Putamen (tissue), 1 donor: ENCODE results near the gene DENND6A.
"Not testable (repeated sequence)": the region's sequence is repeated elsewhere in the genome, so short reads cannot be mapped to it uniquely, and the experiment has no call there.

ENCODE experiments used
- DNase-seq: peaks from one replicate; pipeline ENCODE4 v3.0.0-alpha.2; 2016; ENCODE audit warnings: low spot score

The DENND6A gene

DNA sequence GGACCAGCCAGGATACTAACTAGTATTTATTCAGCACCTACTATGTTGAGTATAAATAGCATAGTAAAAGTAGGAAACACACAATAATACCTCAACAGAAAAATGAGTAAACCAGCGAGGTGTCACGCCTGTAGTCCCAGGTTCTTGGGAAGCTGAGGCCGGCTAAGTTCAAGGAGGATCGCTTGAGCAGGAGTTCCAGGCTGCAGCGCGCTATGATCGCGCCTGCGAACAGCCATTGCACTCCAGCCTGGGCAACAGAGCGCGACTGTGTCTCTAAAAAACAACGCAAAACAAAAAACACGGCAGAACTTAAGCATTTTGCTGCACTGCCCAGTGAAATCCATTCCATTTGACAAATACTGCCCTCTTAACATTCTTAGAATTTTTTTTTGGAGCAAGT is 1.3 kb upstream of the DENND6A start:
- DNase-seq: no peak

DNA sequence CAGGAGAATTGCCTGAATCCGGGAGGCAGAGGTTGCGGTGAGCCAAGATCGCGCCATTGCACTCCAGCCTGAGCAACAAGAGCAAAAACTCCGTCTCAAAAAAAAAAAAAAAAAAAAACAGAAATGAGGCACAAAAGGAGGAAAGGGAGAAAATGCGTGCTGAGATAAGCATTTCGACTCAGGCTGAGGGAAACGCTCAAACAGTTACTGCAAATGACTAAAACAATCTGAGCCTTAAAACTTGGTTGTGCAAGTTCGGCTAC is 813 bp downstream of the DENND6A start:
- DNase-seq: not testable (repeated sequence)

DNA sequence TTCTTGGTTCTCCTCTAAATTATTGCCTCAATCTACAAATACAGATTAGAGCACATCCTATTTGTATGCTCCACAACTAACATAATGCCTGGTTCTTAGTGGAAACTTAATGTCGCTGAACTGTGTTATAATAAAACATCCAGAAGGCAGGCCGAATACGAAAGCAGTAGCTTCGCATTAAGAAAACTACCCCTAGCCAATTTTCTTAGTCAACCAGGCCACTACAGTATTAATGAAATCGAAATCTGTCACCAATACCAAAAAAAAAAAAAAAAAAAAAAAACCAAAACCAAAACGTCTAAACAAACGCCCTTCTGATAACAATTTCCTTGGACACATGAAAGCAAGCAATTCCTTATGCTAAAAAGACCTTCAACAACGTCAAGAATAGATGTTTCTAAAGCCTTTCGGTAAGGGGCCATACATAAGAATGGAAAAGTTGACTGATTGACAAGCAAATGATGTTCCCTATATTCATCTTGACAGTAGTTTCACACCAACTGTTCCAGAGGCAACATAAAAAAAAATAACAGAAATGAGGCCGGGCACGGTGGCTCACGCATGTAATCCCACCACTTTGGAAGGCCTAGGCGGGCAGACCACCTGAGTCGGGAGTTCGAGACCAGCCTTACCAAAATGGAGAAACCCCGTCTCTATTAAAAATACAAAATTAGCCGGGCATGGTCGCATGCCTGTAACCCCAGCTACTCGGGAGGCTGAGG is 1.3 kb downstream of the DENND6A start:
- no peak for DNase-seq

DNA sequence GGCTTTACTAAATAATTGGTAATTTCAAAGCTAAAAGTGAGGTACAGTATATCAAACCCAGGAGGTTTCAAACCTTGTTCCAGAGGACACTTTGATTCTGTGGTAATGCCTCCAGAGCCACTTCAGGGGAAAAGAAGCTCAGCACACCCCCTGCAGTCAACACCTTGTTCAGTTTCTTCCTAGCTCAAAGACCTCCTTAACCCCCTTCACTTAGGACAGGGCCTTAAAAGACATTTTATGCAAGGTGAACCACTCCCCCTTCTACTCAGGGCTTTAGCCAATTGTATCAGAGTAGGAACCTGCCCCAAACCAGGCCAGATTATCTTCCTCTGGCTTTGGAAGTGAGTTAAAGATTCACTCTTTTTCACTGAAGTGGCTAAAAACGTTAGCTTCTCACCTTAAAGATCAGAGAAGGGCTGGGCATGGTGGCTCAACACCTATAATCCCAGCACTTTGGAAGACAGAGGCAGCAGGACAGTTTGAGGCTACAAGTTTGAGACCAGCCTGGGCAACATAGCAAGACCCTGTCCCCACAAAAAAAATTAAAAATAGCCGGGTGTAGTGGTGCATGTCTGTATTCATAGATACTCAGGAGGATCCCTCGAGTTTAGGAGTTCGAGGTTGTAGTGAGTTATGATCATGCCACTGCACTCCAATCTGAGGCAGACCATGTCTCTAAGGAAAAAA is 3.4 kb downstream of the DENND6A start:
- DNase-seq: no peak

GRCh38 chr3:57688291-57688690 is 4.6 kb downstream of the DENND6A start:
- DNase-seq: no peak

- no peak for DNase-seq
These were observed 9.6 kb downstream of the DENND6A start for GRCh38 chr3:57683286-57683685.

- DNase-seq: no peak
These were observed 10.6 kb downstream of the DENND6A start for GRCh38 chr3:57682284-57682683.

DNA sequence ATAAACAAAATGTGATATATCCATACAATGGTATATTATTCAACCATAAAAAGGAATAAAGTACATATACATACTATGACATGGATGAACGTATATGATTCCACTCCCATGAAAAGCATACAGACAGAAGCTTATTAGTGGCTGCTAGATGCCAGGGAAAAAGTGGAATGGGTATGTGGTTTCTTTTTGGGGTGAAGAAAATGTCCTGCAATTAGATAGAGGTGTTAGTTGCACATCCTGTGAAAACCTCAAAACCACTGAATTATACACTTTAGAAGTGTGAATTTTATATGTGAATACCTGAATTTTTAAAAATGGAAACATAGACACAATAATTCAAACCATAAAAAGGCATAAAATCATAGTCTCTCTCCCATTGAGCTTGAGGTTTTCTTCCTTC is 11.2 kb downstream of the DENND6A start:
- DNase-seq: no peak

DNA sequence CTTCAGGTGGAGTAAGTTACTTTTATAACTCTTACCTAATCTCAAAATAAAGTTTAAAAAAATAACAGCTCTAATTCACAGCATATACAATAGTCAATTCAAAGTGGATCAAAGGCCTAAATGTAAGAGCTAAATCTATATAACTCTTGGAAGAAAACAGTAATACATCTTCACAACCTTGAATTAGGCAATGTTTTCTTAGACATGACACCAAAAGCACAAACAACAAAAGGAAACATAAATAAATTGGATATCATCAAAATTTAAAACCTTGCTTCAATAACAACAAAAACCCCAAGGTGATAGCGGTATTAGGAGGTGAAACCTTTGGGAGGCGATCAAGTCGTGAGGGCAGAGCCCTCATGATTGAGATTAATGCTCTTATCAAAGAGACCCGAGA is 12.8 kb downstream of the DENND6A start:
- DNase-seq: no peak

DNA sequence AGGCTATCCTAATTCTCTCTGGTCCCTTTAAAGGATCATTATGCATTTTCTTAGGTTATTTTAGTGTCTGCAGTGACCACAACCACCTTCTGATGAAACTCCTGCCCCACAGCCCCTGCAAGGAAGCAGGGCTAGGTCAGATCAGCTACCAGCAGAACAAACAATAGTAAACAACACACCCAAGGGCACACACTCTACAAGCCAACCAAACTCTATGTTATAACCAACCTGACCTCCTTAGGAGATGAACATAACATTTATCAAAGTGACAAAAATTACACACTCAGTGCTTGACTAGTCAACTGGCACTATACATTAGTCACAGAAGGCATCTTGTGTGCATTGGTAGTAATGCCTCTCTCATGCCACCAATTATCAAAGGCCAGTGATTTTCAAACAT is 17.3 kb downstream of the DENND6A start:
- DNase-seq: no peak

DNA sequence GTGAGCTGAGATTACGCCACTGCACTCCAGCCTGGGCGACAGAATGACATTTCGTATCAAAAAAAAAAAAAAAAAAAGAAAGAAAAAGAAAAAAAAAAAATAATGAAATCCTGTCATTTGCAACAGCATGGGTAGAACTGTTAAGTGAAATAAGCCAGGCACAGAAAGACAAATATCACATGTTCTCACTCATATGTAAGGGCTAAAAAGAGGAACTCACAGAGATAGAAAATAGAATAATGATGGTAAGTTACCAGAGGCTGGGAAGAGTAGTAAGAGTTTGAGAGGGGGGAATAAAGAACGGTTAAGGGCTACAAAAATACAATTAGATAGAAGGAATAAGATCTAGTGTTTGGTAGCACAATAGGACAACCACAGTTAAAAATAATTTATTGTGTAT is 19.7 kb downstream of the DENND6A start:
- DNase-seq: no peak

- no peak for DNase-seq
These were observed 22.3 kb downstream of the DENND6A start for GRCh38 chr3:57670543-57670942.

DNA sequence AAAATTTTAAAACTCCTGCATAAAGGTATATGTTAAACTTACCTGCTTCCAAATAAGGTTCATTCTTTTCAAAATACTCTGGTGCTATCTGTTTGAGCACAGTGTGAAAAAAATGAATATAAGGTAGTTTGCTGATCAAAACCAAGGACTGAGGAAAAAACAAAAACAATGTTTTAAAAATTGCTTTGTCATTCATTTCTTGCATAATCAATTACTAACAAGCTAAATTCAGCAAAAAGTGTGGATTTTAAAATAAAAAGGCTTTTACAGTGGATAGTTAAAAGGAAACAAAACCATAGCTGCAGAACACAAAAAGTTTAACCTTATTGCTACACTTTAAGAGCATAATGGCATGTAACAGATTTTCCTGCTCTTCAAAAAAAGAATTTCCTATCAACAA is 31.5 kb downstream of the DENND6A start:
- no peak for DNase-seq

GRCh38 chr3:57659806-57660439 is 33.0 kb downstream of the DENND6A start:
- DNase-seq: no peak

- DNase-seq: no peak
These were observed 33.7 kb downstream of the DENND6A start for GRCh38 chr3:57659004-57659673.

- DNase-seq: no peak
These were observed 34.3 kb downstream of the DENND6A start for GRCh38 chr3:57658536-57658935.

DNA sequence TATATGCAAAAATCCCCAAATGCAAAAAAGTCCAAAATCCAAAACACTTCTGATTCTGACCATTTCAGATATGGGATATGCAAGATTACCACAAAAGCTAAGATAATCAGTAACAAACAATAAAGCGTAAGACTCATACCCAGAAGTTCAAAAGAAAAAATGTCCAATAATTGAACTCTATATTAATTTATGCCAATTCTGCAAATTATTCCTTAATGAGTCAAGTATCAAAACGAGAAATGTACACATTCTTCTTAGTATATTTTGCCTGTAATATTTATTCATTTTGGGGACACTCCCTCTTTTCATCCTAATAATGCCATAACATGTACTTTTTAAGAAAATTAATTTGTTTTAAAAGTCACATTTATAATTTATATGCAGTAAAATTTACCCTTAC is 37.1 kb downstream of the DENND6A start:
- no peak for DNase-seq

GRCh38 chr3:57654267-57654666 is 38.6 kb downstream of the DENND6A start:
- no peak for DNase-seq

DNA sequence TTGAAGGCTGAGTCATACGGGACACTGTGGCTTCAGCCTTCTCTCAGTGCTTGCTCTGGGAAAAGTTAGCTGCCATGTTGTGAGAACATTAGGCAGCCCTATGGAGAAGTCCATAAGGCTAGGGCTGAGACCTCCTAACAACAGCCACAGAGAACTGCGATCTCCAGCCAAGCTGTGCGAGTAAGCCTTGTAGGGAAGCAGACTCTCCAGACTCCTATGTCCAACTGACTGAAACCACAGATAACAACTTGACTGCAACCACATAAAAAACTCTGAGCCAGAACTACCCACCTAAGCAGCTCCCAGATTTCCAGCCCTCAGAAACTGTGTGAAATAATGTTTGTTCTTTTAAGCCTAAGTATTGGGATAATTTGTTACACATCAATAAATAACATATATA is 40.7 kb downstream of the DENND6A start:
- DNase-seq: no peak

DNA sequence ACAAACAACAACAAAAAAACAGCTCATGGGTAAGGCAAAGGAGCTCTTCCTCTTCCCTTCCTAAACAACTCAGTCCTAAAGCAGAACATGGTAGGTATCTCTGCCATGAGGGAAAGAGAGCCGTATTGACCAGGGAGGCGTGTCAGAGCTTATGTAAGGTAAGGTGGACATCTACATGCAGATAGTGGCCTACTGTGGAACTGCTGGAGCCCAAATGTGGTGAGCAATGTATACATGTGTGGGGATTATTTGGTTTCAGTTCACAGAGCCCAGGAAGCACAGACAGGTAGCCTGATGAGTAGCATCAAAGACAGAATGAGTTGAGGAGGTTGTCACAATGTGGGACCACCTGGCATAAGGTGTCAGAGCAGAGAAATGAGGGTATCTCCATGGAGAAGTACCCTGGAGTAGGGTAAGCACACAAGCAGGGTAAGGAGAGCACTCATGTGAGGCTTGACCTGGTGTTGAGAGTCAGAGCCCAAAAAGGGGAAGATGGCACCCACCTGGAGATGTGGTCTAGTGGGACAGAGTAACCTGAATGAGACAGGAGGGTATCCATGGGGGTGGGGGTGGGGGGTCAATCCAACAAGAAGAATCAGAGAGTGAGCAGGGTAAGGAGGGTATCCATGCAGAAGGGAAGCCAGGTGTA is 45.5 kb downstream of the DENND6A start:
- DNase-seq: no peak

DNA sequence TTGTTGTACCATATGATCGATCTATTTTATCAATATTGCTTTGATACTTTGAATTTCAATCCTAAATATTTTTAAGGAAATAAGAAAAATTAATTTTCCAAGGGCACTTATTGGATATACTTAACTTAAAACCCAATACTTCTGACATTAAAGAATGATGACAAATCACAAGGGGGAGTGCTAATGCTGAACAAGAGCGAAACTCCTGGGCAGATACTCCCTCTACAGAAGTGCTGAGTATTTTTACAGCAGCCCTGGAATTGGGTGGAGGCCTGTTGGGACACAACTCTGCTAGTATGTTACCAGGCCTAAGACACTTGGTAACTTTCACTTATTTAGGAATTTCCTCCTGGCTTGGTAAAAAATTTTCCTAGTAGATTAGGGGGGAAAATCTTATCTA is 46.2 kb downstream of the DENND6A start:
- DNase-seq: no peak

DNA sequence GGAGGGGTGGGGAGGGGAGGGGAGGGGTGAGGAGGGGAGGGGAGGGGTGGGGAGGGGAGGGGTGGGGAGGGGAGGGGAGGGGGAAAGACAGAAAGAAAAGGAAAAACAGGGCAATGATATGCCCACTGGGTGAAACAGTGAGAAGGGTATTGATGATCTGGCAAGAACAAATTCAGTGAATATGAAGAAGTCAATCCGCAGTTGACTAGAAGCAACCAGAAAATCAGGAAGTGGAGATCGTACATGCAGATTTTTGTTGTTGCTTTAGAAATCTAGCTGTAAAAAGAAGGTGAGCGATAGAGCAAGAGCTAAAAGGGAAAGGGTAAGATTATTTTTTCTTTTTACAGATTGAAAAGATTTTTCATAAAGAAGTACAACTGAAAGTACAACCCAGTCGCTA is 48.1 kb downstream of the DENND6A start:
- no peak for DNase-seq

DNA sequence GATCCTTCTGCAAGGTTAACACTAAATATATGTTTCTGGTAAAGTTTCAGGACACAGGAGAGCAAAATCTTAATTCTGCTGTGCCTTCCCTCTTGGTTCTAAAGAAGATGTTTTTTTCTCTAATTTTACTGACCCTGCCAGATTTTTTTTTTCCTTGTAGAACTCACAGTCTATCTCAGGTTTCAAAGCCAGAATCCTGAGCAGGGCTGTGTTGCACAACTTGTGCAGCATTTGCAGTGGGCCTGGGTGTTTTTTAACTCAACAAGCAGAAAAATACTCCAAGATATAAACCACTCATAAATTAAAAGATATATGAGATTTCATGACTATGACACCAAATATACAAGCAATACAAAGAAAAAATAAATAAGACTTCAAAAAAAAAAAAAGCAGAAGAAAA is 55.5 kb downstream of the DENND6A start:
- DNase-seq: no peak
